Measurements from ENCODE around the gene SUPT5H. TPM values are rescaled to one million over a fixed set of nuclear protein-coding genes. Genes with fewer than 3 reads are reported as not detected.

Gene SUPT5H
- total and polyA plus RNA-seq, 2 experiments from 2014 or later: 145 to 156 TPM

GRCh38 chr19:39405261-39405957 lies 40.0 kb upstream of the SUPT5H start:
- no peak for DNase-seq (ENCODE audit: low read depth in 1 of 2, low spot score in 1 of 2)
- no peak for TF ChIP-seq CTCF (IDR thresholded peaks at IDR 0.05; ENCODE audit: low read depth, low read length)
- Histone ChIP-seq H3K9me3 (ENCODE audit: low read depth) (no peaks in the 10 kb centered on the region), H3K4me1 (ENCODE audit: low read depth) (peaks cover 20% of the 10 kb centered on the region), H3K27ac (no peak overlapping the region), H3K27me3 (no peaks in the 10 kb centered on the region), H3K36me3 (no peaks in the 10 kb centered on the region), H3K4me3 (no peak overlapping the region)

GRCh38 chr19:39405958-39406655 lies 39.3 kb upstream of the SUPT5H start:
- Histone ChIP-seq H3K4me1 (ENCODE audit: low read depth) (peaks cover 27% of the 10 kb centered on the region), H3K27ac (peak overlapping the region; percentile 21)

GRCh38 chr19:39406656-39407409 lies 38.5 kb upstream of the SUPT5H start, which contains the start of gene ZFP36:
TSS of gene ZFP36 (plus strand) at chr19:39406847. CDS start at chr19:39406905, 58 bp downstream.
- DNase-seq (ENCODE audit: low read depth in 1 of 2, low spot score in 1 of 2): peak; percentile 90
- peak within 1 kb of the TSS; percentile 89 for H3K4me3 ChIP-seq
- H3K9me3 ChIP-seq (ENCODE audit: low read depth): no peaks in the 10 kb centered on the region
- no peaks in the 10 kb centered on the region for H3K36me3 ChIP-seq
- TF ChIP-seq CTCF (IDR thresholded peaks at IDR 0.05; ENCODE audit: low read depth, low read length): no peak
- peak within 1 kb of the TSS; percentile 86 for H3K27ac ChIP-seq
- H3K4me1 ChIP-seq (ENCODE audit: low read depth): peaks cover 27% of the 10 kb centered on the region
- no peaks in the 10 kb centered on the region for H3K27me3 ChIP-seq

More at GRCh38 chr19:39405958-39406655, 39.3 kb upstream of the SUPT5H start:
- no peaks in the 10 kb centered on the region for H3K27me3 ChIP-seq
- no peaks in the 10 kb centered on the region for H3K36me3 ChIP-seq
- no peak for TF ChIP-seq CTCF (IDR thresholded peaks at IDR 0.05; ENCODE audit: low read depth, low read length)
- H3K9me3 ChIP-seq (ENCODE audit: low read depth): no peaks in the 10 kb centered on the region
- no peak for DNase-seq (ENCODE audit: low read depth in 1 of 2, low spot score in 1 of 2)
- H3K4me3 ChIP-seq: peak overlapping the region; percentile 89

- H3K4me3 ChIP-seq: peak overlapping the region; percentile 89
- TF ChIP-seq CTCF (IDR thresholded peaks at IDR 0.05; ENCODE audit: low read depth, low read length): no peak
- no peaks in the 10 kb centered on the region for H3K9me3 ChIP-seq (ENCODE audit: low read depth)
- H3K36me3 ChIP-seq: no peaks in the 10 kb centered on the region
- peaks cover 22% of the 10 kb centered on the region for H3K4me1 ChIP-seq (ENCODE audit: low read depth)
- no peaks in the 10 kb centered on the region for H3K27me3 ChIP-seq
- H3K27ac ChIP-seq: peak overlapping the region; percentile 86
- DNase-seq (ENCODE audit: low read depth in 1 of 2, low spot score in 1 of 2): no peak
Measured at GRCh38 chr19:39407410-39407659, 38.0 kb upstream of the SUPT5H start.

- Histone ChIP-seq H3K4me3 (peak overlapping the region; percentile 89), H3K36me3 (no peaks in the 10 kb centered on the region), H3K27ac (no peak overlapping the region), H3K4me1 (ENCODE audit: low read depth) (peaks cover 21% of the 10 kb centered on the region), H3K27me3 (no peaks in the 10 kb centered on the region), H3K9me3 (ENCODE audit: low read depth) (no peaks in the 10 kb centered on the region)
- DNase-seq (ENCODE audit: low read depth in 1 of 2, low spot score in 1 of 2): peak in 1 of 2 donors; percentile 50
- TF ChIP-seq CTCF (IDR thresholded peaks at IDR 0.05; ENCODE audit: low read depth, low read length): no peak
Measured at GRCh38 chr19:39407660-39408391, 37.6 kb upstream of the SUPT5H start.
